ENCODE results near the gene CLK4.

The CLK4 gene

GRCh38 chr5:178587763-178588611 lies 38.9 kb downstream of the CLK4 start:
- peak; percentile 67 for DNase-seq (ENCODE audit: low spot score)

GRCh38 chr5:178586396-178586795 lies 40.5 kb downstream of the CLK4 start:
- no peak for DNase-seq (ENCODE audit: low spot score)

GRCh38 chr5:178585421-178585820 lies 41.4 kb downstream of the CLK4 start:
- DNase-seq (ENCODE audit: low spot score), result peak; percentile 86

- DNase-seq (ENCODE audit: low spot score), result no peak
These were observed 43.6 kb downstream of the CLK4 start for GRCh38 chr5:178583279-178583678.

GRCh38 chr5:178582291-178582690 lies 44.6 kb downstream of the CLK4 start:
- DNase-seq (ENCODE audit: low spot score), result no peak

GRCh38 chr5:178581621-178582020 lies 45.2 kb downstream of the CLK4 start:
- no peak for DNase-seq (ENCODE audit: low spot score)

GRCh38 chr5:178580271-178580955 lies 46.4 kb downstream of the CLK4 start:
- DNase-seq (ENCODE audit: low spot score), result no peak

- DNase-seq (ENCODE audit: low spot score), result no peak
These were observed 48.9 kb downstream of the CLK4 start for GRCh38 chr5:178577944-178578343.

- peak; percentile 64 for DNase-seq (ENCODE audit: low spot score)
These were observed 49.4 kb downstream of the CLK4 start for GRCh38 chr5:178577376-178577839.

GRCh38 chr5:178576591-178577351 lies 50.1 kb downstream of the CLK4 start:
- peak; percentile 67 for DNase-seq (ENCODE audit: low spot score)

GRCh38 chr5:178573216-178573615 lies 53.6 kb downstream of the CLK4 start:
- no peak for DNase-seq (ENCODE audit: low spot score)

- no peak for DNase-seq (ENCODE audit: low spot score)
These were observed 54.2 kb downstream of the CLK4 start for GRCh38 chr5:178572617-178573016.

GRCh38 chr5:178569485-178569884 lies 57.4 kb downstream of the CLK4 start:
- no peak for DNase-seq (ENCODE audit: low spot score)

GRCh38 chr5:178564811-178565550 lies 61.9 kb downstream of the CLK4 start:
- no peak for DNase-seq (ENCODE audit: low spot score)

GRCh38 chr5:178564397-178564796 lies 62.5 kb downstream of the CLK4 start:
- DNase-seq (ENCODE audit: low spot score), result no peak

- DNase-seq (ENCODE audit: low spot score), result no peak
These were observed 63.2 kb downstream of the CLK4 start for GRCh38 chr5:178563621-178564020.

- DNase-seq (ENCODE audit: low spot score), result no peak
These were observed 65.0 kb downstream of the CLK4 start for GRCh38 chr5:178561746-178562264.

- DNase-seq (ENCODE audit: low spot score), result no peak
These were observed 65.9 kb downstream of the CLK4 start for GRCh38 chr5:178560911-178561310.

GRCh38 chr5:178557416-178557815 lies 69.4 kb downstream of the CLK4 start:
- DNase-seq (ENCODE audit: low spot score), result no peak

GRCh38 chr5:178555771-178556211 lies 71.1 kb downstream of the CLK4 start:
- DNase-seq (ENCODE audit: low spot score), result no peak

GRCh38 chr5:178555005-178555404 lies 71.8 kb downstream of the CLK4 start:
- DNase-seq (ENCODE audit: low spot score), result no peak
